HTR-8/SVneo (cell line): ENCODE data around the gene ATXN10.
"Not testable (repeated sequence)": the region's sequence is repeated elsewhere in the genome, so short reads cannot be mapped to it uniquely, and the experiment has no call there.

Source experiments
- DNase-seq: peaks from one replicate; pipeline ENCODE4 v3.0.0; 2011; ENCODE audit warnings: low spot score, mixed read lengths; ENCODE audit not compliant: insufficient read length
- FAIRE-seq: peaks from 2 replicates; lab custom pipeline; 2011; peaks lifted over from hg19 to GRCh38; lab: Jason Lieb, UNC

ATXN10 gene

GRCh38 chr22:45702981-45703380, 31.3 kb downstream of the ATXN10 start:
- FAIRE-seq (no peak), DNase-seq (no peak)

- DNase-seq (no peak), FAIRE-seq (no peak)
These were observed 32.1 kb downstream of the ATXN10 start for GRCh38 chr22:45703758-45704157.

- FAIRE-seq (no peak), DNase-seq (no peak)
These were observed 33.0 kb downstream of the ATXN10 start for GRCh38 chr22:45704648-45705047.

DNA sequence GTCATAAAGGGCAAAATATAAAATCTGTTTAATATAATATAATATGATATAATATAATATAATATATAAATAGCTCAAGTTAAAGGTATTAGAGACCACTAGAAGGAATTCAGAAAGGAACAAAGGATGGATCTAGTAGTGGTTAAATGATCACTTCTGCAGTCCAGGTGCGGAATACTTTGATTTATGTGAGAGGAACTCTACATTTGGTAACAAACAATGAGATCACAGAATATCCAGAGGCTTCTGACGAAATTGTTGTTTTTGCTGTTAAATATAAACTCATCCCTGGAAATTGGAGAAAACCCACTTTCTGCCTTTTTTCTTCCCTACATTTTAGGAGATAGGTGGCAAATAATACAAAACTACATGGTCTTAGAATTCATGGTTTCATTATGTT, 36.0 kb downstream of the ATXN10 start:
- DNase-seq (no peak), FAIRE-seq (no peak)

- DNase-seq (no peak), FAIRE-seq (peak; percentile 72)
These were observed 36.5 kb downstream of the ATXN10 start for GRCh38 chr22:45708145-45708544.

DNA sequence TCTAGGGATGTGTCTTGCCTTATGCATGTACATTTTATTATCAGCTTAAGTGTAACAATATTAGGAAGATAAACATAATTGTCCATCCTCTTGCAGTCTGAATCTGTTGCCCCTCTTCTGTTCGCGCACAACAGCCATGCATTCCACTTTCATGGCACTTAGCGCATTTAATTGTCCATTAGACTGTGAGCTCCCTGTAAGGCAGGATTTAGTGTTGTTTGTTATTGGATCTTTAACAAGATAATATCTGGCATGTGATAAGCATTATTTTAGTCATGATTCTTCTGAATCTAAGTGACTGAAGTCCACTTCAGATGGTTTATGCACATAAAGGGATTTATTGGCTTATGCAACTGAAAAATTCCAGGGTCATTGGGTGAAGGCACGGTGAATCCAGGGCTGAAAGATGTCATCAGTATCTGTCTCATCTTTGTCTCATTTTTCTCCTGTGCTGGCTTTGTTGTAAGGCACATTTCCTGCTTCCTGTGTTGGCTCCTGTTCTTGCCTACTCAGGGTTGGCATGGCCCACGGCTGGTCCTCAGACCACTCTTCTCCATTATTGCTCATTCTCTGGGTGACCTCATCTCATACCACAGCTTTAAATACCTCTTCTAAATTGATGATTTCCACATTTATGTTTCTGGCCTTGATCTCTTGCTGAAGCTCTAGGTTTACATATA, 37.6 kb downstream of the ATXN10 start:
- no peak for DNase-seq
- peak; percentile 64 for FAIRE-seq

DNA sequence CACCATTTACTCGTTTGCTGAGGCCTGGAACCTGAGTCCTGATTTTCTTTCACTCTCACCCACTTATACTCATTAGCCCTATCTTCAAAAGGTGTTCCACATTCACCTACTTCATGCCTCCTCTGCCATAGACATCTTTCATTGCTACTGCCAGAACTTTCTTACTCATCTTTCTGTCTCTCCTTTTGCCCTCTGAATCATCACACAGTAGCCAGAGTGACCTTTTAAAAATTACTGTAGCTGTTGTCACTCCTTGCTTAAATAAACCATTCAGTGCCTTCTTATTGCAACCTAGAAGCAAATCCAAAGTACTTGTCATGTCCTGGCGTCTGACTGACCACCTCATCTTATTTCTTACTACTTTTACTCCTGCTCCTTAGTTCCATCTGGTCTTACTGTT, 38.2 kb downstream of the ATXN10 start:
- DNase-seq (no peak), FAIRE-seq (peak; percentile 26)

DNA sequence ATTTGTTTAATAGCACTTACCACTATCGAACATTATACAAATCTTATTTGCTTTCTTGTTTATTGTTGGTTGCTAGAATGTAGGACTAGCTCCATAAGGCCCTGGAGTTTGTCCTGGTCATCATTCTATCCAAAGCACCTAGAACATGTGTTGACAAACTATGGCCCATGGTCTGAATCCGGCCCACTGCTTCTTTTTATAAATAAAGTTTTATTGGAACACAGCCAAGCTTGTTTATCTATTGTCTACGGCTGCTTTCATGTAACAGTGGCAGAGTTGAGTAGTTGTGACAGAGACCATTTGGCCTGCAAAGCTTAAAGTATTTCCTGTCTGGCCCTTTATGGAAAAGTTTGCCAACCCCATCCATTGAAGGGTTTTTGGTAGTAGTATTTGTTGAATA, 38.8 kb downstream of the ATXN10 start:
- FAIRE-seq (no peak), DNase-seq (no peak)

DNA sequence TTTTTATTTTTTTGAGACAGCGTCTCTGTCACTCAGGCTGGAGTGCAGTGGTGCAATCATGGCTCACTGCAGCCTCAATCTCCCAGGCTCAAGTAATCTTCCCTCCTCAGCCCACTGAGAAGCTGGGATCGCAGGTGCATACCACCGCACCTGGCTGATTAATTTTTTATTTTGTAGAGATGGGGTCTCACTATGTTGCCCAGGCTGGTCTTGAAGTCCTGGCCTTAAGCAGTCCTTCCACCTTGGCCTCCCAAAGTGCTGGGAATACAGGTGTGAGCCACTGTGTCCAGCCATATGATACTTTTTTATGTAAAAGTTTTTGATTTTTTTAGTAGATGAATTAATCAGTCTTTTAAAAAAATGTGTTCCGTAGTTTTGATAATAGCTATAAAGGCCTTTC, 42.8 kb downstream of the ATXN10 start:
- not testable (repeated sequence) for FAIRE-seq, DNase-seq

DNA sequence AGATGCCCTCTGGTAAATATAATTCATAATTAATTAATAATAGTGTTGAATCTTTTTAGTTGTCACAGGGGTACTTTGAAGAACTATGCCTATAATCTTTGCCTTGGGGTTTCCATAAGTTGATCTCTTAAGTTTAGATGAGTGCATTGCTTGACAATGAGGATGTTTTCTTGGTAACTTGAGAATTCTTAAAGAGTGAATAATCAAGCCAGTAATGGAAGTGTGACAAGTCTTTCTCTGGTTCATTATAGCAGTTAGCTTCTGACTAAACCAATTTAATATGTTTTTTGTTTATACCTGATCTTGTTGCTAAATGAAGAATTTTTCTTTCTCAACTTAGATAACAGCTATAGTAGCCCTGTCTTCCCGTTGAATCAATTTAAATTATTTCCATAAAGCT, 46.2 kb downstream of the ATXN10 start:
- FAIRE-seq (no peak), DNase-seq (no peak)

GRCh38 chr22:45718391-45718790, 46.8 kb downstream of the ATXN10 start:
- no peak for DNase-seq

DNA sequence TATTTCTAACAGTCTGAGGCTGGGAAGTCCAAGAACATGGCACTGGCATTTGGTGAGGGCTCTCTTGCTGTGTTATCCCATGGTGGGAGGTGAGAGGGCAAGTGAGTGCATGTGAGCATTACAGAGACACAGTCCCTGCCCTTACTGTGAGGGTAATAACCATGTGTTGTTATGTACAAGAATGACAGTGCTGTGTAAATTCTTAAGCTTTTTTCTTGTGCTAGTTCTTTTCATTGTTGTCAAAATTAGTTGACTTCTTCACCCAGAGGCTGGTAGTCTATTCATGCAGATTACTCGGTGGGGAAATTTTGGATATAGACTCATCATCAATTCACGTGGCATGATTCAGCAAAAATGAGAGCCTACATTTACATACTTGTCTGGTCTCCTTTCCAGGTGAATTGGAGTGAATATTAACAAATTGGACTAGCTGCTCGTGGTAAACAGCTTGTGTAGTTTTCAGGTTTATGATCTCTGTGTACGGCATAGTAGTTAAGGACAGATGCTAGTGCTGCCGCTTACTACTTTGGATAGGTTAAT, 49.3 kb downstream of the ATXN10 start:
- DNase-seq (no peak), FAIRE-seq (no peak)

More at GRCh38 chr22:45718391-45718790, 46.8 kb downstream of the ATXN10 start:
- no peak for FAIRE-seq

GRCh38 chr22:45722006-45722405, 50.4 kb downstream of the ATXN10 start:
- FAIRE-seq (no peak), DNase-seq (no peak)

GRCh38 chr22:45726081-45726480, 54.4 kb downstream of the ATXN10 start:
- DNase-seq (no peak), FAIRE-seq (no peak)

DNA sequence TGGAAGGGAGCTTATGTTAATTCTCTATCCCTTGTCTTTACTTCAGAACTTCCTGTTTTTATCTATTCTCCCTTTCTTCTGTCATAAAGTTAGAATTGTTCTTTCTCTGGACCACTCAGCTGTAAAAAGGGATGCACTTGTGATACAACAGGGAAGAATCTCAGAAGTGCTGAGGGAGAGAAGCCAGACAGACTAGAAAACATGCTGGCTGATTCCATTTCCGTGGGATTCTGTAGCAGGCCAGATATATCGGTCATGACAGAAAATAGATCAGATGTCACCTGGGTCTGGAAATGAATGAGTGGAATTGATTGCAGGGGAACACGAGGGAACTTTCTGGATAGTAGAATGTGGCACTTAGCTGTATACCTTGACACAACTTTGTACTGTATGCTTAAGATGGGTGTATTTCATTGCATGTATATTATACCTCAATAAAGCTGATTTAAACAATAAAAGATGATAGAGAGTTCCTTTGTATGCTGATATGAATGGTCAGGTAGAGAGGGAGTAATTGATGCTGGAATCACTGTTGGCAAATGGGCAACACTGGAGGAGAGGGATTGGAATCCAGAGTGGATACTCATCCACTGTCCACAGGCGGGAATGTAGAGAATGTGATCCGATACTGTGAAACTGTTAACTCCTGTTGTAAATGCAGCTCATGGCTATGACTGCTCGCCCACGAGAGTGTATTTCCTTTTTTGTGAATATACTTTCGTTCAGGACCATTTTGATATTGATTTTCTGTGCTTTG, 59.6 kb downstream of the ATXN10 start:
- peak; percentile 82 for FAIRE-seq

DNA sequence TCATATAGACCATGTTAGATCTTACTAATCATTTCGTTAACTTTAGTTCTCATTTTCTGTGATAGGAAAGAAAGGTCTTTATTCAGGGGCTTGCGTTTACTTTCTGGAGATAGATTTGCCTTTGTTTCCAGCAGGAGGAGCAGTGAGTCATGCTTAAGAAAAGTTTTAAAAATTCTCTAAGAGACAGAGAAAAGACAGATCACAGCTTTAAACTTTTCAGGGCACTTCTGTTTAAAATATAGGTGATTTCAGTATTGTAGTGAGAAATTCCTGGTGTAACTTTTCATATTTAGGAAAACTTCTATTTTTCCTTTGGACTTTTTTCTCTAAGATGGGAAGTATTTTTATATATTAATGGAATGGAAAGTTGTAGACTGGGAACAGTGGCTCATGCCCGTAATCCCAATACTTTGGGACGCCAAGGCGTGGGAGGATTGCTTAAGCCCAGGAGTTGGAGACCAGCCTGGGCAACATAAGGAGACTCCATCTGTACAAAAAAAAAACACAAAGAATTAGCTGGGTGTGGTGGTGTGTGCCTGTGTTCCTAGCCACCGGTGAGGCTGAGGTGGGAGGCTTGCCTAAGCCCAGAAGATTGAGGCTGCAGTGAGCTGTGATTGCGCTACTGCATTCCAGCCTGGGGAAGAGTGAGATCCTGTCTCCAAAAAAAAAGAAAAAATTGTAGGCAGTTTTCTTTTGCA, 60.3 kb downstream of the ATXN10 start:
- no peak for DNase-seq
- FAIRE-seq: no peak

More for the DNA sequence above, 59.6 kb downstream of the ATXN10 start:
- peak; percentile 57 for DNase-seq

GRCh38 chr22:45735273-45735672, 63.6 kb downstream of the ATXN10 start:
- DNase-seq (no peak), FAIRE-seq (no peak)

GRCh38 chr22:45738206-45738605, 66.6 kb downstream of the ATXN10 start:
- no peak for DNase-seq

DNA sequence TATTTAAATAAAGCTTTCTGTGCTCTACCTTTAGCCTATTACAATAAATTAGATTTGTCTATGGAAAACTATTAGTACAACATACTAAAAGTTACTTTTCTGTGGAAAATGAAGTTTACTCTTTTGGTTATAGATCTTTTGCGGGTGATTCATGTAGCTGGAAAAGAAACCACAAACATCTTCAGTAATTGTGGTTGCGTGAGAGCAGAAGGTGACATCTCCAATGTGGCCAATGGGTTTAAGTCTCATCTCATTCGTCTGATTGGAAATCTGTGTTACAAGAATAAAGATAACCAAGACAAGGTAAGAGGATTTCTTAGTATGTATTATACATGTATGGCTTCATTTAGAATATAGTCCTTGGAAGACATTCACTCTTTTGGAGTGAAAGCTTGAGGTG, 68.6 kb downstream of the ATXN10 start:
- FAIRE-seq: no peak
- no peak for DNase-seq

More at GRCh38 chr22:45738206-45738605, 66.6 kb downstream of the ATXN10 start:
- no peak for FAIRE-seq

GRCh38 chr22:45742866-45743450, 71.3 kb downstream of the ATXN10 start:
- DNase-seq: peak; percentile 14
- no peak for FAIRE-seq
